HG03064 (cell line): Measurements from ENCODE around the gene REEP6.
"Not testable (repeated sequence)": the region's sequence is repeated elsewhere in the genome, so short reads cannot be mapped to it uniquely, and the experiment has no call there.

Experiments used
- ATAC-seq: cut with Tn5 transposase; IDR thresholded peaks from one replicate; pipeline ENCODE4 v1.9.1; 2021; ENCODE audit warnings: low read depth; ENCODE audit not compliant: unreplicated experiment

REEP6 gene

DNA sequence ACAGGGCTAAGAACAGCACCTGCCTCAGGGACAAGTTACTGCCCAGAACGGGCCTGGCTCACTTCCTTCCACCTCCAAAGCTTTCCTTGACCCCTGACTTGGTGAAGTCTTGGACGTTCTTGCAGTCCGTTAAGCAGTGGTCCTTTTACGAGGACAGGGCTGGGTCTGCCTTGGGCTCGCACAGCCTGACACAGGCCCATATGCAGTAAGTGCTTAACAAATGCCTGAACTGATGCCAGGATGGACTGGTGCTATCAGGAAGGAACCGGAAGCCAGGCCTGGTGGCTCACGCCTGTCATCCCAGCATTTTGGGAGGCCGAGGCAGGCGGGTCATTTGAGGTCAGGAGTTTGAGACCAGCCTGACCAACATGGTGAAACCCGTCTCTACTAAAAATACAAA lies 31.1 kb downstream of the REEP6 start:
- no peak for ATAC-seq

DNA sequence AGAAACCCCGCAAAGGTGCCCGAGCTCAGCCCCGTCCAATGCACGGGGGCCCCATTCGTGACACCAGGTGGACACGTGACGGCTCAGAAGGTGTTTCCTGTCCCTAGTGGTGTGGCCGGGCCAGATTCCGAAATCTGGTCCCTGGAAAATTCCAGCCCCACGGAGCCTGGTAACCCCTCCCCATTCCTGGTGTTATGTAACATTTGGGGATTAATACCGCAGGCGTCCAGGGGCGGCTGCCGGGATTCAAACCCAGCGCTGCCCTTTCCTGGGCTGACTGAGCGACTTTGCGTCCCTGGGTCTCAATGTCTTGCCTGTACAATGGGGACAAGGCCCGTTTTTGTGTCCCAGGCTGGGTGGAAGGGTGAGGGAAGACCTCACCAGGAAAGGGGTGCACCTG lies 31.9 kb downstream of the REEP6 start:
- no peak for ATAC-seq

DNA sequence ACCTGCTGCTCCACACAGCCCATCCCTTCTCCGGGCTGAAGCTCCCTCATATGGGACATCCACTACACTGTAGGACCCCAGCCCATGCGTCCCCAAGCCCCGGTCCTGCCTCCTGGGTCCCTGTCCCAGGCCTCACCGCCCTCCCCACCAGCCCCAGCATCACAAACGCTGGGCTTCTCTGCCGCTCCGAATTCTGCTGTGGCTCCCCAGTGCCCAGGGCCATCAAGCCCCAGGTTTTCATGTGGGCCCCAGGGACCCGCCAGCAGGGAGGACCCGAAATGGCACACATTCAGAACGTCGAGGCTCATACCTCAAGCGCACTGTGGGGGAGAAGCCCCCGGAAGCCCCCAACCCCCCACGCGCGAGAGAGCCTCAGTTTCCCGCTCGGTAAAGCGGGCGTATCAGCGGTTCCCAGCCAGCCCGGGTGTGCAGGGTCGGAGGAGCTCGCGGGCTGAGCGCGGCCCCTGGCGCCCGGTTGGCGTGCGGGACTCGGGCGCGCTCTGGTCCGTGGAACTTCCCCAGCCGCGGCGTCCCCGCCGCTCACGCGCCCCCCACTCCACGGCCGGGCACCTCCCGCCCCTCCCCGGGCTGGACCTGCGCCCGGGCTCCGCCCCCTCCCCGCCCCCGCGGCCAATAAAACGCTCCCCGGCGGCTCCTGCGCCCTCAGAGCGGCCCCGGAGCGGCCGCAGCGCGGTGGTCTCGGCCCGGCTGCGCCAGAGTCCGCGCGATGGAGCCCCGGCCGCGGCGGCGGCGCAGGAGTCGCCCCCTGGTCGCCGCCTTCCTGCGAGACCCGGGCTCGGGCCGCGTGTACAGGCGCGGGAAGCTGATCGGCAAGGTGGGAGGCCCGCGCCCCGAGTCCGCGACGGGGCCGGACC lies 32.7 kb downstream of the REEP6 start, which contains the start of gene PLK5:
PLK5 (plus strand) TSS at position 666 of the 875 bp plus-strand sequence. CDS start 2,920 bp downstream, outside the sequence.
- ATAC-seq = no peak

DNA sequence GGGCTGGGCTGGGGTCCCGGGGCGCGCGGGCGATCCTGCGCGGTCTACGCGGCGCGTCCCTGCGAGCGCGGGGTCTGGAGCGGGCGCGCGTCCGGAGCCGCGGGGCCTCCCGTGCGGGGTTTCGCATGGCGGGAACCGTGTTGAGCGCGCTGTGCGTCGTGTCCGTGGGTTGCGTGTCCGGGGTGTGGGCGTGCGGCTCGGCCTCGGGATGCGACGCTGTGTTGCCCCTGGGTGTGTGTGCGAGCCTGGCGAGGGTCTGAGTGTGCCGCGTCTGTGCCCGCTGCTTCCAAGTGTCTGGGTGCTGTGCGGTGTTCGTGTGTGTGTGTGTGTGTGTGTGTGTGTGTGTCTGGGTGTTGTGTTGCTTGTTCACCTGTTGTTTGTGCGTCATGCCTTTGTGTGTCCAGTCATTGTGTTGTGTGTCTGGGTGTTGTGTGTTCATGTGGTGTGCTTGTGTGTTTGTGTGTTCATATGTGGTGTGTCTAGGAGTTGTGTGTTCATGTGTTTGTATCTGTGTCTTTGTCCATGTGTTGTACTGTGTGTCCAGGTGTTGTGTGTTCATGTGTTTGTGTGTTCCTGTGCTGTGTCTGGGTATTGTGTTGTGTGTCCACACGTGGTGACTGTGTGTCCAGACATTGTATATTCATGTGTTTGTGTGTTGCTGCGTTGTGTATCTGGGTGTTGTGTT lies 33.4 kb downstream of the REEP6 start:
- ATAC-seq = no peak

DNA sequence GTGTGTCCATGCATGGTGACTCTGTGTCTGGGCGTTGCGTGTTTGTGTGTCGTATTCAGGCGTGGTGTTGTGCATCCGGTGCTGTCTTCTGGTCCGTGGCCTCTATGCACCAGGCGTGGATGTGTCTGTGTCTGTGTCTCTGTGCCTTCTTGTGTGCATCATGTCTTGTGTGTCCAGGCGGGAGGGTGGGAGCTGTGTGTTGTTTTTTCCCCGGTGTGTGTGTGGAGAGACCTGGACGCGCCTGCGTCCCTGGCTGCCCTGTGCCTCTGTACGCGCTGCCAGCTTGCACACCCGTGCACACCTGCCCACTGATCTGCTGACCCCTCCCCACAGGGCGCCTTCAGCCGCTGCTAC lies 34.0 kb downstream of the REEP6 start:
- no peak for ATAC-seq

DNA sequence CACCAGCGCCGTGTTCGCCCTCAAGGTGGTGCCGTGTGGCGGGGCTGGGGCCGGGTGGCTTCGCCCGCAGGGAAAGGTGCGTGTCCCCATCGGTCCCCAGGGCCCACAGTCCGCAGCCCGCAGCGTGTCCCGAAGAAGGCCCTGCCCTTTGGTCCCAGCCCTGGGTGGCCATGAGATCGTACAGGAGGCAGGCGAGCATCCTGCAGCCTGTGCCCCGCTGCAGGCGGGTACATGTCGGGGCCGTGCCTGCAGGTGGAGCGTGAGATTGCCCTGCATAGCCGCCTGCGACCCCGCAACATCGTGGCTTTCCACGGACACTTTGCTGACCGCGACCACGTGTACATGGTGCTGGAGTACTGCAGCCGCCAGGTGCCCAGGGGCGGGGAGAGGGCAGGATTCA lies 34.4 kb downstream of the REEP6 start:
- no peak for ATAC-seq

DNA sequence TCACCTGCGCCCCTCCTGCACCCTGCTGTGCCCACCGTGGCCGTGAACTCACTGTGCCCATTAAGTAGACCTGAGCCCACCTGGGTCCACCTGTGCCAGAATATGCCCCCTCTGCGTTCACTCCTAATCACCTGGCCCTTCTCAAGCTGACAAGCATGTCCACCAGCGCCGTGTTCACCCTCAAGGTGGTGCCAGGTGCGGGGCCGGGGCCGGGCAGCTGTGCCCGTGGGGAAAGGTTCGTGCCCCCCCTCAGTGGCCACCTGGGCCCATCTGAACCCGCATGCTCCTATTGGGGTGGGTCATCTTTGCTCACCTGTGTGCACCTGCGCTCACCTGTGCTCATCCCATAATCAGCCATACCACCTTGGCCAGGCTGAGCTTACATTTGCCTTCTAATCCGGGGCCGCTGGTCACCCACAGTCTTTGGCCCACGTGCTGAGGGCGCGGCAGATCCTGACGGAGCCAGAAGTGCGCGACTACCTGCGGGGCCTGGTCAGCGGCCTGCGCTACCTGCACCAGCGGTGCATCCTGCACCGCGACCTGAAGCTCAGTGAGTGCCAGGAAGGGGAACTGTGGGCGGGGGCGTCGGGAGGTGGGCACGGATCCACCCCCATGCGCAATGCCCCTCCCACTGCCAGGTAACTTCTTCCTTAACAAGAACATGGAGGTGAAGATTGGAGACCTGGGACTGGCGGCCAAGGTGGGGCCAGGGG lies 35.2 kb downstream of the REEP6 start:
- no peak for ATAC-seq

DNA sequence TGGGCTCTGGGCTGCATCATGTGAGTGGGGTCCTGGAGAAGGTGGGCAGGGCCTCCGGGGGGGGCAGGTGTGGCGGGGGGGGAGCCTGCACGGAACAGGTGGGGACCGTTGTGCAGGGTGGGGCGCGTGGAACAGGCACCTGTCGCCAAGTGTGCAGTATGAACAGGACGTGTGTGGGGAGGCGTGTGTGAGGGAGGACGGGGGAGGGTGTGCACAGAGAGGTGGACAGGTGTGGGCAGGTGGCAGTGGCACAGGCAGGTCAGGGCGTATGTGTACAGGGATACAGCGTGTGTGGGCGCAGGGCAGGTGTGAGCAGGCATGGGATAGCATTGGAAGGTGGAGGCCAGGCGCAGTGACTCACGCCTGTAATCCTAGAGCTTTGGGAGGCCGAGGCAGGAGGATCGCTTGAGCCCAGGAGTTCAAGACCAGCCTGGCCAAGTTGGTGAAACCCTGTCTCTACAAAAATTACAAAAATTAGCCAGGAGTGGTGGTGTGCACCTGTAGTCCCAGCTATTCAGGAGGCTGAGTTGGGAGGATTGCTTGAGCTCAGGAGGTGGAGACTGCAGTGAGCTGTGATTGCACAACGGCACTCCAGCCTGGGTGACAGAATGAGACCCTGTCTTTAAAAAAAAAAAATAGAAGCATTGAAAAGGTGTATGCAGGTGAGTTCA lies 36.1 kb downstream of the REEP6 start:
- ATAC-seq = no peak

DNA sequence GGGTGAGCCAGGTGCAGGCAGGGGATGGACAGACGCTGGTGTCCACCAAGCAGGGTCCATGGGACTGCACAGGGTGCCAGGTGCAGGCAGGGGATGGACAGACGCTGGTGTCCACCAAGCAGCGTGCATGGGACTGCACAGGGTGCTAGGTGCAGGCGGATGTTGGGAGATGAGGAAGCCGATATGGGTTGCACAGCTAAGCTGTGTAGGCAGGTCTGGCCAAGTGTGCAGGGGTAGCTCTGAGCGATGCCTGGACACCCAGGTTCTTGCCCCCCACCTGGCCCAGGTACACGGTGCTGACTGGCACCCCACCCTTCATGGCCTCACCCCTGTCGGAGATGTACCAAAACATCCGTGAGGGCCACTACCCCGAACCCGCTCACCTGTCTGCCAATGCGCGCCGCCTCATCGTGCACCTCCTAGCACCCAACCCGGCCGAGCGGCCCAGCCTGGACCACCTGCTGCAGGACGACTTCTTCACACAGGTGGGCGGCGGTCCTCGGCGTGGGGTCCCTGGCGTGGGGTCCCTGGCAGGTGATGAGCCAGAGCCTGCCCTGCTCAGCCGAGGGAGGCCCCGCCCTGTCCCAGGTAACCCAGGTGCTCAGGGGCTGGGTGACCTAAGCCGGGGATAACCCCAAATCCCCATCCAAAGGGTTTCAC lies 36.8 kb downstream of the REEP6 start:
- ATAC-seq = no peak

DNA sequence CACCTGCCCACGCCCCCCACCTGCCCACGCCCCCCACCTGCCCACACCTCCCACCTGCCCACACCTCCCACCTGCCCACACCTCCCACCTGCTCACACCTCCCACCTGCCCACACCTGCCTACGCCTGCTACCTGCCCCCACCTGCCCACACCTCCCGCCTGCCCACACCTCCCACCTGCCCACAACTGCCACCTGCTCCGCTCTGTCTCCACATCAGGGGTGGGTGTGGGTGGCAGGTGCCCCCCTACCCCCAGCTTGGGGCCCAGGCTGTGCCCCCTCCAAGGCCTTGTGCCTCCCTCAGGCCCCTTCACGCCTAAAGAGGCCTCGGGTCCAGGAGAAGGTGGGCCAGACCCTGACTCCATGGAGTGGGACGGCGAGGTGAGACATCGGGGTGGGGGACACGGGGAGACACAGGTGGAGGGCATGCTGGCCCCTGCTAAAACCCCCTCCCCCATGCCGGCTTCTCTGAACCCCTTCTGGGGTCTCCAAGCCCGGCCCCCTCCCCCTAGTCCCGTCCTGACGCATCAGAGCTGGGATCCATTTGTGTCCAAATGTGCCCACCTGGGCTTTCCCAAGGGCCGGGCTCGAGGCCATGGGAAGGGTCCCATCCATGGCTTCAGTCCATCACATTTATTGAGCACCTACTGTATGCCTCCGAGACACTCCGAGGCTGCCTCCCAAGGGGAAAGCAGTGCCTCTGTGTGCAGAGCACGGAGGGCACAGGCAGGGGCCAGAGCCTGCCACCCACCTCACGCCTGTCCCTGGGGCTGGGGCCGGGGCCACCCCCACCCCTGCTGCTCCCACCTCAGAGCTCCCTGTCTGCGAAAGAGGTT lies 37.8 kb downstream of the REEP6 start:
- no peak for ATAC-seq

DNA sequence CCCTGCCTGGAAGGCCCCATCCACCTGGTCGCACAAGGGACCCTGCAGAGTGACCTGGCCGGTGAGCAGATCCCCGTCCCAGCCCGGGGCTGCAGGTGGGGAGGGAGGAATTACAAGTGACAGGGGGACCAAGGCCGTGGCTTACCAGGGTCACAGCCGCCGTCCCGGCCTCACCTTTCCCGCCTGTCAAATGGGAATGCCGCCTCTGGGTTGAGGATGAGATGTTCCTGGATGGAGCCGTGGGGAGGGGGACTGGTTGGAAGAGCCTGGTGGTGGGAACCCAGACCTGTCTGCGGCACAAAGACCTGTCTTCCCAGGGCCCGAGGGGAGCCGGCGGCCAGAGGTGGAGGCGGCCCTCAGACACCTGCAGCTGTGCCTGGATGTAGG lies 38.4 kb downstream of the REEP6 start:
- no peak for ATAC-seq

DNA sequence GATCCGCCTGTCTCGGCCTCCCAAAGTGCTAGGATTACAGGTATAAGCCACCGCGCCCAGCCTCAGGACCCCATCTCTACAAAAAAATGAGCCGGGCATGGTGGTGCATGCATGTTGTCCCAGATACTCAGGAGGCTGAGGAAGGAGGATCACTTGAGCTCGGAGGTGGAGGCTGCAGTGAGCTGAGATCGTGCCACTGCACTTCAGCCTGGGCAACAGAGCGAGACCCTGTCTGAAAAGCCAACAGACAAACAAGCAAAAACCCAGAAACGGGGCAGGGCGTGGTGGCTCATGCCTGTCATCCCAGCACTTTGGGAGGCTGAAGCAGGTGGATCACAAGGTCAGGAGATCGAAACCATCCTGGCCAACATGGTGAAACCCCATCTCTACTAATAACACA lies 39.9 kb downstream of the REEP6 start:
- ATAC-seq = not testable (repeated sequence)

DNA sequence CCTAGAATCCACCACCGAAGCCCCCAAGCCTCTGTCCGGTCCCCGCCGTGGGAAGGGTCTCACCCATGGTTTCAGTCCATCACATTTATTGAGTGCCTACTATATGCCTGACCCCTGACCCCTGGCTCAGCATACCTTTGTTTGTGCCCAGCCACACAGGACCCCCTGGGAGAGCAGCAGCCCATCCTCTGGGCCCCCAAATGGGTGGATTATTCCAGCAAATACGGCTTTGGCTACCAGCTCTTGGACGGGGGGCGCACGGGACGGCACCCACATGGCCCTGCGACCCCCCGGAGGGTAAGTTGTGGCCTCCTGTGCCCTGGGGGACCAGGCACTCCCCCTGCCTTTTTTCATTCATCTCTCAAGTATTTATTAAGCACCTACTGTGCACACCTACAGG lies 40.6 kb downstream of the REEP6 start:
- ATAC-seq = no peak

DNA sequence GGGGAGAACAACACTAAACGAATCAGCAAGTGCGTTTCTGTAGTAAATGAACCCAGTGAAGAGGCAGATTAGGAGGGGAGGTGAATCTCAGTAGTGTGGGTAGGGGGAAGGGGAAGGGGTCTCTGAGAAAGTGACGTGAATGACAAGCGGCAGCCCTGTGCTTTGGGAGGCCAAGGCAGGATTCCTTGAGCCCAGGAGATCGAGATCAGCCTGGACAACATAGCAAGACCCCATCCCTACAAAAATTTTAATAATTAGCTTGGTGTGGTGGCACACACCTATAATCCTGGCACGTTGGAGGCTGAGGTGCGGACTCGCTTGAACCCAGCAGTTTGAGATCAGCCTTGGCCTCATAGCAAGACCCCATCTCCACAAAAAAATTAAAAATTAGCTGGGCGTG lies 41.0 kb downstream of the REEP6 start:
- no peak for ATAC-seq

DNA sequence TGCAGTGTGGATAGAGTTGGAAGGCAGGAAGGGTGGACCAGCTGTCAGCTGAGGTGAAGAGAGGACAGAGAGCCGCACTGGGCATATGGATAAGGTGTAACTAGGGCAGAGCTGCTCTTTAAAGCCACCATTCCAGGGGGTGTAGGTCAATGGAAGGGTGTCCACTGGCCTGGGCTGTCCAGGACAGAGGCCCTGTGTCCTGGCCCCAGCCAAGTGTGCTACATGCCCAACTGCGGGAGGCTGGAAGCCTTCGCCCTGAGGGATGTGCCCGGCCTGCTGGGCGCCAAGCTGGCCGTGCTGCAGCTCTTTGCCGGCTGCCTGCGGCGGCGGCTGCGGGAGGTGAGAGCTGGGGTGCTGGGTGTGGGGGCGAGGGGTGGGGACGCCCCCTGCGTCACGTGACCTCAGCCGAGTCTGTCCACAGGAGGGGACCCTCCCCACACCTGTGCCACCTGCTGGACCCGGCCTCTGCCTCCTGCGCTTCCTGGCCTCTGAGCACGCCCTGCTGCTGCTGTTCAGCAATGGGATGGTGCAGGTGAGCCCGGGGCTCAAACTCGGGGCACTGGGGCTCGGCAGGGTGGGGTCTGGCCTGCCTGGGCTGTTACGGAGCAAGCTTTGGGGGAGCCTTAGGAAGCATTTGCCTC lies 42.6 kb downstream of the REEP6 start:
- no peak for ATAC-seq

DNA sequence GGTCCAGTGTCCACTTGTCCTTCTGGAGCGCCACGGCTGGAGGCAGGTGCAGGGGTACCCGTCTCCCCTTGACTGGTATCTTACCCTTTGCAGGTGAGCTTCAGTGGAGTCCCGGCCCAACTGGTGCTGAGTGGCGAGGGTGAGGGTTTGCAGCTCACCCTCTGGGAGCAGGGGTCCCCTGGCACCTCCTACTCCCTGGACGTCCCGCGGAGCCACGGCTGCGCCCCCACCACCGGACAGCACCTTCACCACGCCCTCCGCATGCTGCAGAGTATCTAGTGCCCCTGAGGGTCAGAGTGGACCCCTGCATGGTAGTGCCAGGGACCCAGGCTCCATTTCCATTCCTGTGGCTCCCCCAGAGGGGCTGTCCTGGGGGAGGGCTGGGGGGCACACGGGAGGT lies 44.0 kb downstream of the REEP6 start:
- ATAC-seq = no peak

DNA sequence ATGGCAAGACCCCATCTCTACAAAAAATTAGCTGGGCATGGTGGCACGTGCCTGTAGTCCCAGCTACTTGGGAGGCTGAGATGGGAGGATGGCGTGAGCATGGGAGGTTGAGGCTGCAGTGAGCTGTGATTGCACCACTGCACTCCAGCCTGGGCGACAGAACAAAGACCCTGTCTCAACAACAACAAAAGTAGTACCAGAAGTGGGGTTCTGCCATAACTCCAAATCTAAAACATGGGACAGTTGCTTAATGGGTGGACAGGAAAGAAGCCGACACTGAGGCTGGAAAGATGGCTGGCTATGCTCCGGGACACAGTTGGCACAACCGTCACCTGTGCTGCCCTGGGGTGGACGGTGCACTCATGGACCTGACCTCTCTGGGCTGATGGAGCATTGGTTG lies 44.7 kb downstream of the REEP6 start:
- ATAC-seq = not testable (repeated sequence)

DNA sequence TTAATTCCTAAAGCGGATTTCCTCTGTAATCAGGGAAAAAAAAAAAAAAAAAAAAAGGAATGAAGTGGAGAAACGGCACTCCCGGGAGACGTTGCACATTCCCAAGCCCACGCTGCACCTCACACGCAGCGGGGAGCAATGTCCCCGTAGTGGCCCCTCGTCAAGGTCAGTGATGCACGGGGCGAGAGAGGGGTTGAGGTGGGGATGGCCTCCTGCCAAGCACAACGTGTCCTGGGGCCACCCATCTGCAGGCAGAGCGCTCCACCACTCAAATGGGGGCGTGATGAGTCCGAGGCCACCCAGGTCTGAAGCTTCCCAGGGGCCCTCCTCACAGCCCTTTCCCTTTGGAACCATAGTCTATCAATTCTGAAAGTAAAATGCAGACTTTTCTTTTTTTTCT lies 48.0 kb downstream of the REEP6 start:
- ATAC-seq = no peak

DNA sequence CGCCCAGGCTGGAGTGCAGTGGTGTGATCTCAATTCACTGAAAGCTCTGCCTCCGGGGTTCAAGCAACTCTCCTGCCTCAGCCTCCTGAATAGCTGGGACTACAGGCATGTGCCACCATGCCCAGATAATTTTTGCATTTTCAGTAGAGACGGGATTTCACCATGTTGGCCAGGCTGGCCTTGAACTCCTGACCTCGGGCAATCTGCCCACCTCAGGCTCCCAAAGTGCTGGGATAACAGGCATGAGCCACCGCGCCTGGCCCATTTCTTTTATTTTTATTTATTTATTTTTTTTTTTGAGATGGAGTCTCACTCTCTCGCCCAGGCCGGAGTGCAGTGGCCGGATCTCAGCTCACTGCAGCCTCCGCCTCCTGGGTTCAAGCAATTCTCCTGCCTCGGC lies 48.8 kb downstream of the REEP6 start:
- not testable (repeated sequence) for ATAC-seq
